Stimulated activated CD4-positive, alpha-beta T cell treated with anti-CD3 and anti-CD28 coated beads, TNF-alpha, amount 100 ng/mL, for 24 hours (primary cell): ENCODE measurements around the gene CDHR2.
A peak's percentile ranks its signal among the peaks of the same experiment; 100 is the strongest.
"Not testable (repeated sequence)": the region's sequence is repeated elsewhere in the genome, so short reads cannot be mapped to it uniquely, and the experiment has no call there.

Experiments
- DNase-seq, 3 experiments: peaks; one replicate each; pipeline ENCODE4 v3.0.0-alpha.2; 2020; ENCODE audit warnings: low read depth in 3 of 3

The CDHR2 gene

DNA sequence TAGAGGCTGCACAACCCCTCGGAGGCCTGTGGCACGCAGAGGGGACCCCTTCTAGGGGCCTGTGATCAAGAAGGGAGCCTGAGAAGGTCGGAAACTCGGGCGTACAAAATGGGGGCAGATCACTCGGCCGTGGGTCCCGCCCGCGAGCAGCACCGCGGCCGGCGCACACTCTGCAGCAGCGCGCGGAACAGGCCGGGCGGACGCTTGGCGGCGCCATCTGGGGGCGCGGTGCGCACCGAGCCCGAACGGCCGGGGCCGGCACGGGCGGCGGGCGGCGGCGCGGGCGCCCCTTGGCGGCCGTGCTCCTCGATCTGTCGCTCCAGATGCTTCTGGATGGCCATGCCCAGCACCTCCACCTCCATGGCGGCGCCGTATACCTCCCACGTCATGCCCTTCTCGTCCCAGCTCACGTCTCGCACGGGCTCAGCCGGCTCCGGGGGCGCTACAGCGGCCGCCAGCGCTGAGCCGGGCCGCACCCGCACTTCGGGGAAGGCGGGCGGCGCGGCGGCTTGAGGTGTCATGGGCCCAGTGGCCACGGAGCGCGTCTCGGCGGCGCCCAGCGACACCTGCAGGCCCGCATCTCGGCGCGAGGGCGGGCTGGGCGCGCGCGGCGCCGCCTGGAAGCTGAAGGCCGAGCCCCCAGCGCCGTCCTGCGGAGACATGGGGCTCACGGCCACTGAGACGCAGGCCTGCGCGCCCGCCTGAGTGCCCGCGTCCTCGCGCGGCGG lies 47.7 kb downstream of the CDHR2 start:
- DNase-seq, result peak in 2 of 3 experiments; percentile 38 to 63

DNA sequence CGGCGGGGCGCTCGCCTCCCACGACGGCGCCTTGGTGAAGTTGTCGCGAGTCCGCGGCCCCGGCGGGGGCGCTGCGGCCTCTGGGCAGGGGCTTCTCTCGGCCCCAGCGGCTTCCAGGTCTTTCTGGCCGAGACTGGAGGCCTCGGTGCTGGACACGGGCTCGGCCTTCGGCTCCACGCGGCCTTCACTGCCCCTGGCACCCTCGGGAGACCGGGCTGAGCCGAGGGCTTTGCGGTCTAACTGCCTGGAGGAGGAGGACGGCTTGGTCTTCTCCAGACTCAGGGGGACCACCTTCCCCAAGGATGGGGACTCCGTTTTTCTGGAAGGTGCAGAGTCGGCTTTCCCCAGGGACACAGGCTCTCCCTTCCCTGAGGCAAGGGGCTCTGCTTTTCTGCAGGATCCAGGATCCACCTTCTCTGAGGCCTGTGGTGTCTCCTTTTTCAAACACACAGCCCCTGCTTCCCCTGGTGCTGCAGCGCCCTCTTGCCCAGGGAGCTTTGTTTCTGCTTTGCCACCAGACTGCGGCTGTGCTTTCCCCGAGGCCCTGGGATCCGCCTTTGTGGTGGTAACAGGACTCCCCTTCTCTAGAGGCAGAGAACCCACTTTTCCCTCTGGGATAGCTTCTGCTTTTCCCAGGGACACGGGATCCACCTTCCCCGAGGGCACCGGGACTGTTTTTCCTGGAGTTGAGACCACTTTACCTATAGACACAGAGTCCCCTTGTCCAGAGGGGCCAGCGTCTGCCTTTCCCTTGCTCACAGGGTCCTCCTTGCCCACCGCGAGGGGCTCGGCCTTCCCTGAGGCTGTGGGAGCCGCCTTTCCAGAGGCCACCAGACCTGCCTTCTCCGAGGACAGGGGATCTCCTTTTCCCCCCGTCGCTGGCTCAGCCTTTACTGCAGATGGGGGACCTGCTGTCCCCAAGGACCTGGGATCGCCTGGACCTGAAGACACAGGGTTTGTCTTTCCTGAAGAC lies 48.6 kb downstream of the CDHR2 start:
- DNase-seq, result no peak

DNA sequence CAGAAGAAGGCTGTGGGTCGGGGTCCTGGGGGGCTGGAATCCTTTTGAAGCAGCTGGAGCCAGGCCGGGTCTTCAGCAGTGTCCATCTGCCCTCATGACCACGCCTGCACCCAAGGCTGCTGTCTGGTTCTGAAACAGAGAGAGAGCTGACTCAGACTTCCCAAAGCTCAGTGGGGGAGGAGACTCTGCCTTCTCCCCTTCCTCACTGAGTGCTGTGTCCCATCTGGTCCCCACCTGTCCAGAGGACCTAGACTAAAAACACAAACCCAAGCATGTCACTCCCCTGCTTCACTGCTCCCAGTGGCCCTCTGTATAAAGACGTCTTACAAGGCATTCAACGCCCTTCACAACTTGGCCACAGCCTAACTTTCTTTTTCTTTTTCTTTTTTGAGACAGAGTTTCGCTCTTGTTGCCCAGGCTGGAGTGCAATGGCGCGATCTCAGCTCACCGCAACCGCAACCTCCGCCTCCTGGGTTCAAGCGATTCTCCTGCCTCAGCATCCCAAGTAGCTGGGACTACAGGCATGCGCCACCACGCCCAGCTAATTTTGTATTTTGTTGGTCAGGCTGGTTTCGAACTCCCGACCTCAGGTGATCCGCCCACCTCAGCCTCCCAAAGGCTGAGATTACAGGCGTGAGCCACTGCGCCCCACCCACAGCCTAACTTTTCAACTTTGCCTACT lies 50.7 kb downstream of the CDHR2 start:
- not testable (repeated sequence) for DNase-seq

DNA sequence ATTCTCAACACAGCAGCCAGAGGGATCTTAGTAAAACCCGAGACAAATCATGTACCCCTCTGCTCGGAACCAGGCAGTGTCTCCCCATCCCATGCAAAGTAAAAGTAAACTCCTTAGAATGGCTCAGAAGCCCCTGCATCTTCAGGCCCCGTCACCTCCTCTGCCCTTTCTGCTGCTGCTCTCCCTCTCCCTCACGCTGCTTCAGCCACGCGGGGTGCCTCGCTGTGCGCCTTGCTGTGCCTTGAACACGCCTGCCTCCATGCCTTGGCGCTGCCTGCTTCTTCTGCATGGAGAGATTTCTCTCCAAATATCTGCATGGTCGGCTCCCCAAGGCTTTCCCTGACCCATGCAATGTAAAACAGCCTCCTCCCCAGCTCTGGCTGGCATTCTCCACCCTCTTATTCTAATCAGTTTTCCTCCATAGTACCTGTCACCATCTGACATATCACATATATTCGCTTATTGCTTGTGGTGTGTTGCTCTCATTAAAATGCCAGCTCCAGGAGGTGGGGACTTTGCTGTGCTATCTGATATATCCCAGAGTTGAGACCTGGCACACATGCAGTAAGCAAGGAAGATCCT lies 52.9 kb downstream of the CDHR2 start:
- DNase-seq, result no peak

DNA sequence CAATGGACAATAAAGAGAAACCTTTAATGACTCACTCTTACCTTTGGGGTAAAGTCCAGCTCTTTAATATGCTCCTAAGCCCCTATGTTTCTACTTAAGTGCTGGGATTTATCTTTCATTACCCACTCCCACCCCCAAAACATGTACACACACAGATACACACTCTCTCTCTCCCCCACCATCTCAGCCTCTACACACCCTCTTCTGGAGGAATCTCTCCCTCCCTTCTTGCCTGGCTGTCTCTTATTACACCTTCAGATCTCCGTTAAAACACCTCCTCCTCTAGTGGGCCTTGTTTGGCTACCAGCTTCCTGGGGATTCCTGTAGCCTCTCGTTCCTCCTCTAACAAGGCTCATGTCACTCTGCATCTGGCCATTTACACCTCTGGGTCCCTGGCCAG lies 53.9 kb downstream of the CDHR2 start:
- DNase-seq, result no peak

DNA sequence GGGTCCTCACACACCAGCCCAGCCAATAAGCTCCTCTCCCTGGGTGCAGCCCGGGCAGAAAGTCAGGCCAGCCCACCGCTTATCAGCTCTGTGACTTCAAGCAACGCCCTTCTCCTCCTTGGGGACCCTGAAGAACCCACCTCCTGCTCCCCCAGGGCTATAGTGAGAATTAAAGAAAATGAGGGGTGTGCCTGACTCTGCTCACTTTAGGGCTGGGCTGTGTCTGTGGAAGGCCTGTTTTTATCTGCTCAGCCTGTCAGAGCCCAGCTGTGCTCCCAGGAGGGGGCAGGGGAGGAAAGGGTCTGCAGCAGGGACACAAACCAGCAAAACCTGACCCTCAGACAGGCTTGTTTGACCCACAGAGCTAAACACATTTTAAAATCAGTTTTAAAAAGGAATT lies 56.9 kb downstream of the CDHR2 start:
- DNase-seq, result no peak

DNA sequence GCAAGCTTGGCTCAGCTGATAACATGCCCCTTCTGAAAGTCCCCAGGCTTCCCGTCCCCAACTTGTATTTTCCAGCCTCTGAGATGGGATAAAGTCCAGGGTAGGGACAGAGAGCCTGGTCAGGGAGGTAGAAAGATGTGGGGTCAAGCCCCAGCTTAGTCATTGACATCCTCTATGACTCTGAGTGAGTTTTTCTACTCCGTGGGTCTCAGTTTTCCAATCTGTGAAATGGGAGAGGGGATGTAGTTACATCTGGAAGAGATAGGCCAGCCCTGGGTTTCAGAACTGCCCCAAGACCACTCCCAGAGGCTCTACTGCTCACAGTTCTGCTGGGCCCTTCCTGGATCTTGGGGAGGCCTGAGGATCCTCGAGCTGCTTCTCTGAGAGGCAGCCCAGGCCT lies 57.7 kb downstream of the CDHR2 start:
- DNase-seq, result no peak

DNA sequence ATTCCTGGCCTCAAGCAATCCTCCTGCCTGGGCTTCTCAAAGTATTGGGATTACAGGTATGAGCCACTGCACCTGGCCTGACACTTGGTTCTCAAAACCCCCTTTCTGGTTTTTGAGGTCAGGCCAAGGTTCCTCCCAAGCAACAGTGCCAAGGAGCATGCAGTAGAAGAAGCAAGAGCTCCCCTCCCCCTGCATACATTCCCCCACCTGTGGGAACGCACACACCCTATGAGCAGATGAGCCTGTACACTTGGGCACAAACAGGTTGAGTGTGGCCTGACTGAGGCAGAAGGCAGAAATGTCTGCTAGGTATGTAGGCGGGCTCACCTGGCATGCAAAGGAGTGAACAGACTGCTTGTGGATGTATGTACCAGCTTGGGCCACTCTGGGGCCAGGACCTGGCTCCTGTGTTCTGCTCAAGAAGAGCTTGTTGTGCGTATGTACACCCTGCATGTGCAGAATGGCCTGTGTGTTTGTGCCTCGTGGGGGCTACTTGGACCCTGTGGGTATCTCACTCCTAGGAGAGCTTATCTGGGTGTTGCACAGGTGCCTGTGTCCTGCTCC lies 59.1 kb downstream of the CDHR2 start:
- DNase-seq, result no peak

DNA sequence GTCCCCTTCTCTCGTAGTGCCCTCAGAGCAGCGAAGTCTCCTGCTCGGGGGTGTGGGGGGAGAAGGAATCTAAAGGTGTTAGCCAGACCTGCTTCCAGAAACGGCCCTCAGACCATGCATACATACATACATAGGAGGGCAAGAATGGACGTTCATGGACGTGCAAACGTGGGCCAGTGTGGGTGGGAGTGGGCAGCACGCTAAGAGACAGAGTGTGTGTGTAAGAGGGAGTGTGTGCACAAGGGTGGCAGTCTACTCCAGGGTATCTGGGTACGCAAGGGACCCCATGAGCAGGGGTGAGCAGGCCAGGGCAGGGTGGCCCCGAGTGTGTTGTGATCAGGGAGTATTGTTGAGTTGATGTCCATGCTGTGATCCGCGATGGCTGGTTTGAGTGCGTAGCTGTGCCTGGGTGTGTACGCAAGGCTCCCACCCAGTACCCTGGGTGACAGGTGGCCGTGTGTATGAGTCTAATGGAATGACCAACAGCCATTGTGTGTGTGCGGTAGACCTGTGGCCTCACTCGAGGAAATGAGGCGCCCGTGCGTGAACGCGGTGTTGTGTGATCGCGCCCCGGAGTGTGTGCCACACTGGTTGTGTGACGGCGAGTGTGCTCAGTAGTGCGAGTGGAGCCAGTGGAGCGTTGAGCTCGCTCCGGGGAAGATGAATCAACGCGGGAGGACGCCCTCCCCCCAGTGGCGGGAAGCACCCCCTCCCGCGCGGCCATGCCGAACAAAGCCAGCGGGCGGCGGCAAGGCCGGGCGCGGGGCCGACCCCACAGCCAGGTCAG lies 60.0 kb downstream of the CDHR2 start:
- no peak for DNase-seq

DNA sequence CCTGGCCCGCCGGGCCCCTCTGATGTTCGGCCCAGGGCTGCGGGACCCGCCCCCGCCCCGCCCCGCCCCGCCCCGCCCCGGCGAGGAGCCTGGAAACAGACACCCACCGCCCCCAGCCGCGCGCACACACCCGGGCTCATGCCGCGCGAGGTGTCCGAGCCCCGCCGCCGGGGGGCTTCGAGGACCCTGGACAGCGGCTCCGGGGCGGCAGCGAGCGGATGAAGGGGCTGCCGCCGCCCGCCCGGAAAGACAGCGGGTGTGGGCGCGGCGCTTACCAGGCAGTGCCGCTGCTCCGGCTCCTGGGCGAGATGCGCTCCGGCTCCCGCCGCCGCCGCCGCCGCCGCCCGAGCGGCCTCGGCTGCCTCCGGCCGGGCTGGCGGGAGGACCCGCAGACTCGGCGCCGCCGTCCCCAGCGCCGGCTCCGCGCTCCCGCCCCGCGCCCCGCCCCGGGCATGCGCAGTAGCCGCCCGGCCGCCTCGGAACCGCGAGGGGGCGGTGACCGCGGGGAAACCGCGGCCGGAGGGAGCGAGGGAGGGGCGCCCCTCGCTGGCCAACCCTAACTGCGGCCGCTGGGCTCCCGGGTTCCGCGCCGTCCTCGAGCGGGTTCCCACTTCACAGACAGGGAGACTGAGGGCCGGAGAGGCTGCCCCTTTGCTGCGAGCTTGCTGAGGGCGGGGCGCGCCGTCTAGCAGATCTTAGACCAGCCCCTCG lies 60.7 kb downstream of the CDHR2 start, which contains the start of gene GPRIN1:
GPRIN1 (minus strand) TSS at position 433 of the 711 bp plus-strand sequence. CDS start 10,322 bp downstream, outside the sequence.
- peak in 2 of 3 experiments; percentile 34 to 58 for DNase-seq

DNA sequence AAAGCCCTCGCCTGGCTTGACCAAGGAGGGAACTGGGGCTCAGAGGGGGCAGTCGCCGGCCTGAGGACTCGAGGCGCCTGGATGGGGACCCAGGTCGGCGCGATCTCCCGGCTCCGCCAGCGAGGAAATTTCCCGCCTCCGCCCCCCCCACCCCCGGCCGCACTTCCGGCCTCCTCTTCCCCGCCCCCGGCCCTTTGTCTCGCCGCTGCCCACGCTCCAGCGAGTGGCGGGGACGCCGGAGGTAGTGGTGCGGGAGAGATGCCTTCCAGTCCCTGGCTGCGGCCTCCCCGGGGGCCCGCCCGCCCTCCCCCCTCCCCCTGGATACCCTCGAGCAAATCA lies 61.3 kb downstream of the CDHR2 start:
- no peak for DNase-seq

DNA sequence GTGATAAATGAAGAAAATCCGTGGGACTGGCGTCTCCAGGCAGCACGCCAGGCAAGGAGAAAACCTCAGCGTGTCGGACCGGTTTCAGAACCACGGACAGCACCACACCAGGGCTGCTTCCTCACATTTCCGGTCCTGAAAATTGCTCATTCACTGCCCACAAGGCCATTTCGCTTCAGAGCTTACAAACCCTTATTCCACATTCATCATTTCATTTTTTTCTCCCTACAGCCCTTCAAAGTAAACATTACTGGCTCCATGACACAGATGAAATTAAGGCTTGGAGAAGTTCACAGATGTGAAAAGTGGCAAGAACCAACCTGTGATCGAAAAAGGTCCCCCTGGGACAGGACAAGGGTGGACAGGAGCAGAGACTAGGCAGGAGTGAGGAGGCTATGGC lies 62.3 kb downstream of the CDHR2 start:
- DNase-seq, result peak in 1 of 3 experiments; percentile 42

DNA sequence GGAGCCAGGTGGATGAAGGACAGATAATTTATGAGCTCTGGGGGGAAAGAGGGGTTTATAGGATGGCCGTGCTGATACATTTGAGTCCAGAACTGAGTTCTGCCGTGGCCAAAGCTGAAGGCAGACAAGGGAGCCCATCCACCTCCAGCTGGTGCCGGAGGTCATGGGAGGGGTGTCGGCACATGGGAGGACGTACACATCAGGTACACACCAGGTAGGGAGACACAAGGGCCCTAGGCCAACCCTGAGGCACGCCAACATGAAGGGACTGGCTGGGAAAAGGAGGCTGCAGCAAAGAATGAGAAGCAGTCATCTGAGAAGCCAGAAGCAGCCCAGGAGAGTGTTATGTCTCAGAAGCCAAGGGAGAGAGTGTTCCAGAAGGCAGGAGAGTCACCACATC lies 62.9 kb downstream of the CDHR2 start:
- no peak for DNase-seq

DNA sequence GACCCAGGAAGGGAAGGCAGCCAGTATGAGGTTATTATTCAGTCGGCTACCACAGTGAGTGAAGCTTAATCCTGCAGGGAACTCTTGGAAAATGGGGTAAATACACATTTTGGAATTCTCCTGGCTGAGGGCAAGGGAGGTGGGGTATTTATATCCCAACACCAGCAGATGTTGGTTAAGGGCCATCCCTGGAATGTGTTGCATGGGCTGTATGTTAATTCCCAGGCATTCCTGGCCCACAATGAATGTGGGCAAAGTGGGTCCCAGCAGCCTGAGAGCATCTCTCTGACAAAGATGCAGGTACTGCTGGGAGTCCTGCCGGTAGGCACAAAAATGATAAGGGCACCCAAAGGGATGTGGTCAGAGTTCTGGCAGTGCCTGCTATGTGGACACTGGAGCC lies 63.7 kb downstream of the CDHR2 start:
- DNase-seq, result no peak

DNA sequence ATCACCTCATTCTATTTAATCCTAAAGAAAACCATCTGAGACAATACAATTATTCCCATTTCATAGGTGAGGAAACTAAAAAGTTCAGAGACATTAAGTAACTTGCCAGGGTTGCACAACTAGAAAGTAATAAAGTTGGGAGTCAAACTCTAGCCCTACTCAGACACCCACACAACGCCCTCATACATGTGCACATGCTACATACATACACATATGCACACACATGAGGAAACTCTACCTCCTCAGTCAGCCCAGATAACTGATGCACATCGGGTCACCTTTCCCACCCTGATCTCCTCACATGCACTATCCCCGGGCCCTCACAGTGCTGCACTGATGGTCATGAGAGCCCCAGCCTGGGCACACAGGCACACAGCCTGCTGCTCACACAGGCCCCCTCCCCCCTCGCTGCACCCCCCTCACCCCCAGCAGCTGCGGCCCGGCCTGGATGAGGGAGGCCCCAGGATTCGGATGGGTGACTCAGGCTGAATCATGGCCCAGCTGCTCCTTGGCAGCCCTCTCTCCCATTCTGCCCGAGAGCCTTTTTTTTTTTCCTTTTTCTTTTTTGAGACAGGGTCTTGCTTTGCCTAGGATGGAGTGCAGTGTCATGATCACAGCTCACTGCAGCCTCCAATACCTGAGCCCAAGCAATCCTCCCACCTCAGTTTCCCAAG lies 65.8 kb downstream of the CDHR2 start:
- no peak for DNase-seq

DNA sequence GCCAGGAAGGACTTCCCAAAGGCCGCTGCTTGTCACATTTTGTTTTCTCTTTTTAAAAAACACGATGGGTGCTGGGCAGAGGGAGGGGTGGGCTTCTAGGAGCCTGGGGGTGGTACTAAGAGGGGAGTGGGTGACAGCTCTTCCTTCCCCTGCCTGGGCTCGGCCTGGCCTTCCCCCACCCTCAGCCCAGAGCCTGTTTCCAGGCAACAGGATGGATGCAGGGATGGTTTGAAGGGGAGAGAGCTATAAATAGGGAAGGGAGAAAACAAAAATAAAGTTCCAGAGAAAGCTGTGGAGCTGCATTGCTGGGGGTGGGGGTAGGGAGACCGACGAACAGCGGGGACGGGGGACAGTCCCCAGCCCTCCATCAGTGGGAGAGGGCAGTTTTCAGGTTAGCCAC lies 67.4 kb downstream of the CDHR2 start:
- DNase-seq, result no peak

DNA sequence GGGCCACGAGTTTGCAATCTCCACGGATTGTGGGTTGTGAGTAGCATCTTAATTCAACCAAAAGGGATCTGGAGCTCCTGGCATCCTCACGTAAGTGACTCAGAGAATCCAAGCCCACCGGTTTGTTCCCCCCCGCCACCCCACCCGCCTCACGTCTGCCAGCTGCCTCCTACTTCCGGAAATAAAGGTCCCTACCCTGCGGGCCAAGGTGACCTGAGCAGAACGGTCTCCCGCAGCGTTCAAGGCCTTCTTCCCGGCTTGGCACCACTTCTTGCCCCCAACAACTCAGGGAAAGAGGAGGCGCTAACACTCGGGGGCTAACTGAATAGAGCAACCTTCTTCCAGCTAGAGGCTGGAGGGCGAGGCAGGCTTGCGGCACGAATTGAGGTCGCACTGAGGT lies 69.6 kb downstream of the CDHR2 start:
- no peak for DNase-seq

DNA sequence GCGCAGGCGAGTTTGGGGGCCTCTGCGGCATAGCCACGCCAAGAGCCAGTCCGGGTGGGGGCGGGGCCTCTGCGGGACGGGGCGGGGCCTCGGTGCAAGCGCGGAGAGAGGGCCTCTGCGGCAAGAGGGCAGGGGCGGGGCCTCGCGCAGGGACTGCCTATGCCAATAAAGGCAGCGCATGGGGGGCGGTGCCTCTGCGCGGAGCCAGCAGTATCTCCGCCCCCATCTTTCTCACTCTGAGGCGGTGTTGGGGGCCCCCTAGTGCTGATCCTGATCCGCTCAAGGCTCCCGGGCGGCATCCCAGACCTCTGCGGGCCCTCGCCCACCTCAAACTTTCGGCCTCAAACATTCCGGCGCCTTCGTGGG lies 70.0 kb downstream of the CDHR2 start:
- DNase-seq, result peak; percentile 57 to 87 (median 58)

DNA sequence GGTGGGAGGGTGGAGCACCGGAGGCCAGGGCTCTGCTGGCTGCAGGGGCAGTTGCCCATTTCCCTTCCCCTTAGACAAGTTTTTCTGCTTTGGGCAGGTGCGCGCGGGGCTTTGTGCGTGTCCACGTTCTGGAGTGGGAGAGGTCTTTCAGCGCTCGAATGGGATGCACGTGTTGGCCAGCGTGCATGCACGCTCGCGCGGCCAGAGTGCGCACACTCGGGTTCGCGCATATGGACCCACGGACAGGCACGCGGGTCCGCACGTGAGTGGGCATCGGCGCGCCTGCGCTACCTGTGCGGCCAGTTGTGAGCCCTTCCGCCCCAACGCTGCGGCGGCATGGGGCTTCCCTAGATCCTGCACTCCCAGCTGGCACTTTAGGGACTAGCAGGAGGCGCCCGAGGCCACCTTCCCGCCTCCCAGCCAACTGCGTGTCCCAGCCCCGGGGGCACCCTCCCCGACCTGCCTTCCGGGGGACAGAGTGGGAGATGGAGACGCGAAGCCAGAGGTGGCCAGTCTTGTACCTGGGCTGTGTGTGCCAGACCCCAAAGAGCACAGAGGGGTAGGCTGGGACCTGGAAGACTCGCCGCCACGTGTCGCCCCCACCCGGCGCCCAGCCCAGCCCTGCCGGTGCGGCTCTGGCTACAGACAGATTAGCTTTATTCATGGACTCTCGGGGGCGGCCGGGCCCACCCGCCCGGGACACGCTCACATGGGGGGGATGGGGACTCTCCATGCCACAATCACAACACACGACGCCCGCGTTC lies 70.6 kb downstream of the CDHR2 start:
- DNase-seq, result no peak
